GM19238 (cell line): ENCODE measurements around the gene TTC31.

Source experiments
- DNase-seq: peaks from one replicate; pipeline ENCODE4 v3.0.0; 2011; ENCODE audit warnings: low spot score; ENCODE audit not compliant: insufficient read length

Gene TTC31

DNA sequence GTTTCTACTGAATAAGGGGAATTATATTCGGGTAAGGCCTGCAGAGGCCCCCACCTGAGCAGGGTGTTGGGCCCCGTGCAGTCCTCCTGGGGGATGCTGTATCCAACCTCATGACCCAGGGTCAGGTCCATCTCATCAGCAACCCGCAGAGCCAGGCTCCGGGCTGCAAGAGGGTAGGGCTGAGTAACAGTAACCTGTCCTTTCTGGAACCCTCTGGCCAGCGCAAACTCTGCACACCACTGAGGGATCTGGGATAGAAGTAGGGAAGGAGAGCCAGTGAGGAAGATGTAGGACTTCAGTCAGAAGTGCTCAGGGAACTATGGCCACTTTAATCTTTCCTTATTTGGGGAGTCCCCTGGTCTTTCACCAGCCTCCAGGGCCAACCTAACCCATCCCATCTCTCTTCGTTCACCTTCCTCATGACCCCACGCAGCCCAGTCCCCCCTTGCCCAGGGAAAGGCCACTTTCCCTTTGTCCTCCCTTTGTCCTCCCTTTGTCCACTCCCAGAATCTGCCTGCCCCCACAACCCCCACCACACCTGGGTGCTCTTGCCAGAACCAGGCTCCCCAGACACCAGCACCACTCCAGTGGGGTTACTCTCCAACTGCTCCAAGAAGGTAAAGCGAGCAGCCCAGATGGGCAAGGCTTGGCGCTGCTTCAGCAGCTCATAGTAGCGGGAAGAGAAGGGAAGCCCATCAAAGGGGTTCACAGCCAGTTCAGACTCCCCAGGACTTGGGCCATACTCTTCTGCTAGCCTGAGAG lies 42.3 kb downstream of the TTC31 start:
- no peak for DNase-seq

DNA sequence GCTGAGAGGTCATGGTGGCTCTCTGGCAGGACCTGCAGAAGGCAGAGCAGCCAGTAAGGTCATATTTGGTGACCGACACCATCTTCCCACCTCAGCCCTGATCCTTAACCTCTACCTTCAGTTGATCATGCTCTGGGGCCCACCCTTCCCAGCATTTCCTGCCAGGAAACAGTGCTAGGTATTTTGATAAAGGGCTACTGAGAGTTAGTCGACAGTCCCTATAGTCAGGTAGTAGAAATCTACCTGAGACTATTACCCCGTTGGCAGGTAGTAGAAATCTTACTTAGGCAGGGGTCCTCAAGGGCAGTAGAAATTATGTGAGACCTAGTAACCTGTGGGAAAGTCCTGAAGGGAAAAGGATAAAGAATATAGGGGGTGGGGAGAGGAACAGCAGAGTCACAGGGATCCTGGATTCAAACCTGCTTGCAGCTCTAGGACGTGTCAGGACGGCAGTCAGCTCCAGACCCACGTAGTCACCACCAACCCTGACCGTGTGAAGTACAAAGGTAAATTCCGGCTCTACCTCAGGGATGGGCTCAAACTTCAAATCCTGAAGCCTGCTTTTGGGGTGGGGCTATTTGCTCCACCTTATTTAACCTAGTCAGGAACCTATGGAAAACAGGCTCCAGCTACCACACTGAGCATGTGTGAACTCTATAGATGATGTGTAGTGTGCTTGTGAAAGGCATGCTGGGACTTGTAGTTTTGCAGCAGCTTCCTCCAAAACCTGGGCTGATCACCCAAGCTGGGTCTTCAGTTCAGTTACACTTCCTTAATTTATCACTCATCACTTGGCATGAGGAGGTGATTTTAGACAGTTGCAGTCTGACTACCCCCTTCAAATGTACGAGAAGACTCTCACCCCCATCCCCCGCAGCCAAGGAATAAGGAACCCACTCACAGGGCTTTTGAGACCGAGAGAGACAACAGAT lies 43.1 kb downstream of the TTC31 start, which contains the start of gene DQX1:
Gene DQX1, minus strand, starts transcription at position 515 of the 932 bp plus-strand sequence. Its CDS starts 502 bp downstream, at position 13.
- peak; percentile 55 for DNase-seq

DNA sequence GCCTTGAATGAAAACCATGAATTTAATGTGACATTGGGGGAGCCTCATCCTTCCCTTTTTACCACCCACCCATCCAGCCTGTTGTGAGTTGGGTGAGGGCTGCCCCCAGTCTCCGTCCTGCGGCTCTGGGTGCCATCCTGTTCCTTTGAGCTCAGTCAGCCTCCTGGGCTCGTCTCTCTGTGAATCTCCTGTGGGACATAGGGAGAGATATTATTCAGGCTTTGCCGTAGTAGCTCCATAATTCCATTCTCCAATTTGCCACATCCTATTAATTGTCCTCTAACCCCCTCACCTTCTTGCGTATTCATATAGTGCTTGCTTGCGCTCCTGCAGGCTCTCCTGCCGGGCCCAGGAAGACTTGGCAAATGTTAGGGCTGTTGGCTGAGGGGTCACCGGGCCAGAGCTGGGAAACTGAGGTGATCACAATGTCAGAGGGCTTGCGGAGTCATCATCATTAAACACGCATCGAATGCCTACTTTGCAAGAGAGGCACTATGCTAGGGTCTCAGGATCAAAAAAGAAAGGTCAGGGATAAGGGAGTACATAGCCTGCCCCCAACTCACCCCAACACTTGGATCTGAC lies 43.9 kb downstream of the TTC31 start:
- no peak for DNase-seq

DNA sequence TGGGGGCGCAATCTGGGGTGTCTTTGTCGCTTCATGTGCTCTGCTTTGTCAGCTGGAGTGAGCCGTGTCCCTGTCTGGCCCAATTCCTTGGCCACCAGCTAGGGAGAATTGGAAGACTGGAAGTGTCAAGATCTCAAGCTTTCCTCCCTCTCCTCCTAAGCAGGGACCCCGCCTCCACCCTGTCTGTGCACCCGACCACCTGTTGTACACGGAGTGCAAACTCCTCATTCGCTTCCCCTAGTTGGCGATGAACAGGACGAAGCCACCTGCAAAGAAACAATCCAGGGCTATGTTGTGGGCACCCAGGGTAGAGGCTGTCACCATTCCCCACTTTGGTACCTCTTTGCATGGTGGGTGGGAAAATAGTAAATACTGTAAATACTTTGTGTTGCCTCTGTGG lies 44.9 kb downstream of the TTC31 start:
- no peak for DNase-seq

DNA sequence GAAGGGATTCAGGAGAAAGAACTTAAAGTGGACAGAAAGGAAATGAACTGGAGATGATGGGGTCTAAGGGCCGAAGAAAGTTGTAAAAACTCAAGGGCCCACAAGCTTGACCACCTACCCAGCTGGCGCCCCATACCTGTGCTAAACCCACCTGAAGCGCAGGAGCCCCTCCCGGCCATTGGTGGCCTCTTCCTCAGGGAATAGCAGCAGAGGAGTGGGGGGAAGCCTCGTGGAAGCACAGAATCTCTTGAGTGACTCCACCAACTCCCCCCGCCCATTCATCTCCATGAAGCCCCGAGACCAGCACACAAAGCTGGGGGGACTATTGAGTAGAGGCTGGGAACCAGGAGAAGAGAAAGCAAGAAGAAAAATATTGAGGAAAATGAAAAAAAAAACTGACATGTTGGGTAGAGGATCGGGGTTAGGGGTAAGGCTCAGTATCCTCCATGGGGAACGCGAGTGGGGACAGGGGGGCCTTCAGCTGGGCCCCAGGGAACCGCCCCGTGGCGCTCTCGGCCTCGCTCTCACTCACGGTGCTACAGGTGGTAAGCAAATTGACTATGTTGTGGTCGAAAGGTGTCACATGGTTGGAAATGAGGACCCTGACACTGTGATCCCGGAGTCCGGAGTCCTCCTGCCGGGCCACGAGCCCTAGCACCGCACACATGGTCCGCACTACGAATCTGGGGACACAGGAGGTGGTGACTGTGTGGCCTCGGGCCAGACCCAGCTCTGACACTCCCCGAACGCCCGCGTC lies 45.9 kb downstream of the TTC31 start:
- DNase-seq: no peak

DNA sequence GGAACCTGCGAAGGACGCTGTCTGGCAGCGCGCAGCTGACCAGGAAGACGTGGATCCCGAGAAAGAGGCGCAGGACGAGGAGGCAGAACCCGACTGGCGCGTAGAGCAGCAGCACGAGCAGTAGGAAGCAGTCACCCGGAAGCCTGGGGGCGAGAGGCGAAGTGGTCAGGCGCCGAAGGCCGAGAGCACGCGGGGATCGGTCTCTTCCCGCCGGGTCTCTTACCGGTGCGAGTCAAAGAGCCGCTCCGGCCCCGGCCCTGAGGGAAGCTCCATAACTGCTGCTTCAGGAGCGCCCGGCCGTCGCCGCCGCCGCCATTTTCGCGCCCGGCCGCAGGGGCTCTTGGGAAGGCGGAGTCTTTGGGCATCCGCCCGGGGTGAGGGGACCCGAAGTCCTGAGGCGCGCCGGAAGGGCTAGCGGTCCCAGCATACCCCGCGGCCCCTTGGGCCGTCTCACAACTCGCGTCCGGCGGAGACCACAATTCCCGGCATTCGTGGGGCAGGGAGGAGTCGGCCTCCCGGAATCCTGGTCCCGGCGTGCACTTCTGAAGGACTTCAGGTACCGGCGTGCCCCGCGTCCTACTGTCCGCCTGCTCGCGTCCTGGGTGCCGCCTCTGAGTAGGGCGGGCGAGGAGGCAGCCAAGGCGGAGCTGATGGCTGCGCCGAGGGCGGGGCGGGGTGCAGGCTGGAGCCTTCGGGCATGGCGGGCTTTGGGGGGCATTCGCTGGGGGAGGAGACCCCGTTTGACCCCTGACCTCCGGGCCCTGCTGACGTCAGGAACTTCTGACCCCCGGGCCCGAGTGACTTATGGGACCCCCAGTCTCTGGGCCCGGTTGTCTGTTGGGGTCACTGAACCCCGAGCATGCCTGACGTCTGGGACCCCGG lies 46.7 kb downstream of the TTC31 start, which contains the start of the genes AUP1 and HTRA2:
Gene AUP1, minus strand, starts transcription at position 350 of the 882 bp plus-strand sequence. Its CDS starts 77 bp downstream, at position 273.
Gene HTRA2, plus strand, starts transcription at position 577 of the 882 bp plus-strand sequence. Its CDS starts 74 bp downstream, at position 651.
- DNase-seq: peak; percentile 99

DNA sequence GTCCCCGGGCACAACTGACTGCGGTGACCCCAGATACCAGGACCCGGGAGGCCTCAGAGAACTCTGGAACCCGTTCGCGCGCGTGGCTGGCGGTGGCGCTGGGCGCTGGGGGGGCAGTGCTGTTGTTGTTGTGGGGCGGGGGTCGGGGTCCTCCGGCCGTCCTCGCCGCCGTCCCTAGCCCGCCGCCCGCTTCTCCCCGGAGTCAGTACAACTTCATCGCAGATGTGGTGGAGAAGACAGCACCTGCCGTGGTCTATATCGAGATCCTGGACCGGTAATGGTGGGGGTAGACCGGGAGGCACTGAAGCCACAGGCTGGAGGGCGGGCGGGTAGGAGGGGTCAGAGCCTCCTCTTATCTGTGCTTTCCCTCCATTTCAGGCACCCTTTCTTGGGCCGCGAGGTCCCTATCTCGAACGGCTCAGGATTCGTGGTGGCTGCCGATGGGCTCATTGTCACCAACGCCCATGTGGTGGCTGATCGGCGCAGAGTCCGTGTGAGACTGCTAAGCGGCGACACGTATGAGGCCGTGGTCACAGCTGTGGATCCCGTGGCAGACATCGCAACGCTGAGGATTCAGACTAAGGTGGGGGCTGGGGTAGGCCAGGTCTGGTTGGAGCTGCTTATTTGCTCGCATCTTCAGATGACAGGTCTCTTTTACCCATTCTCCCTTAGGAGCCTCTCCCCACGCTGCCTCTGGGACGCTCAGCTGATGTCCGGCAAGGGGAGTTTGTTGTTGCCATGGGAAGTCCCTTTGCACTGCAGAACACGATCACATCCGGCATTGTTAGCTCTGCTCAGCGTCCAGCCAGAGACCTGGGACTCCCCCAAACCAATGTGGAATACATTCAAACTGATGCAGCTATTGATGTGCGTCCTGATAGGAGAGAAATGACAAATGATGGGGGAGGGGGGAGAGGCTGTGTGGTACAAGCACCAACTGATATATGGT lies 47.6 kb downstream of the TTC31 start:
- peak; percentile 72 for DNase-seq

DNA sequence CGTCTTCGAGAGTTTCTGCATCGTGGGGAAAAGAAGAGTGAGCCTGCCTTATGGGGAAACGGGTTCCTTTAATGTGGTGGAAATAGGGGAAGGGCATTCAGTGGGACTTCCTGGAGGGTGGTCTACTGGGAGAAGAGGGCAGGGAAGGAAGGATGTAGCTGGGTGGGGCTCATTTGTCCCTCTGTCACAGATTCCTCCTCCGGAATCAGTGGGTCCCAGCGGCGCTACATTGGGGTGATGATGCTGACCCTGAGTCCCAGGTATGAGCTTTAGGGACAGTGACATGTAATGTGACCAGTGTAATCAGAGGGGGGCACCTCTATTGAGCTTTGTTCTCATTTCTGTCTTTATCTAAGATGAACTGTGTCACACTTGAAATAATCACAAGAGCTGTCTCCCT lies 48.8 kb downstream of the TTC31 start:
- DNase-seq: no peak

DNA sequence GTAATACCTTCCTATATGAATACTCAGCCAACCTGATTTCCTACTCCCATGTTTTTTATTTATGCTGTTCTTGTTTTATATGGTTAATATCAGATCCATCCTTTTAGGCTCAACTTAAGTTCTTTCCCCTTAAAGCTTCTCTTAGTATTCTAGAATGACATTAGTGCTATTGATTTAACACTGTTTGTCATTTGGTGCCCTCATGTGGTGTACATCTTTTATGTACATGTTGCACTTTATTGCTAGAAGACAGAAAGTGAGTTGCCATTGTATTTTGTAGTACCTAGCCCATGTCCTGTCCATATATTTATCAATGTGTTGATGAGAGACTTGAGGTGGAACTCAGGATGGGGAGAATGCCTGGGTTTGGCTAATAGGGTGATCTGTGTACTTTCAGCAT lies 49.3 kb downstream of the TTC31 start:
- no peak for DNase-seq

DNA sequence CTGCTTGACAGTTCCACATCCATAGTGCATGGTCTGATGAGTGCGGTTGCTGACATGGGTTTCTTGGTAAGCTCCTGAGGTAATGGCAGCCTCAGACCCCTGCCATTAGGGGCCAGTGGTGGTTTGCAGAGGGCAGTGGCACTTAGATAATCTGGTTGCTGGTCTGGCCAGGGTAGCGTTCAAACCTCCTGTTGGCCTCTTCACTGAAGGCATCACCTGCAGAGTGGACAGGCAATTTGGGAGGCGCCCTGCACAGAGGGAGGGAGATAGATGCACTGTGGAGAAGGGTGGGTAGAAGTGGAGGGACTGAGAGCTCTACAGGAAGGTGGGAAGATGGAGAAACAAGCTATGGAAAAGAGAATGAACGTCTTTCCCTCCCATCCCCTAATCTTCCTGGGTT lies 50.6 kb downstream of the TTC31 start:
- no peak for DNase-seq

DNA sequence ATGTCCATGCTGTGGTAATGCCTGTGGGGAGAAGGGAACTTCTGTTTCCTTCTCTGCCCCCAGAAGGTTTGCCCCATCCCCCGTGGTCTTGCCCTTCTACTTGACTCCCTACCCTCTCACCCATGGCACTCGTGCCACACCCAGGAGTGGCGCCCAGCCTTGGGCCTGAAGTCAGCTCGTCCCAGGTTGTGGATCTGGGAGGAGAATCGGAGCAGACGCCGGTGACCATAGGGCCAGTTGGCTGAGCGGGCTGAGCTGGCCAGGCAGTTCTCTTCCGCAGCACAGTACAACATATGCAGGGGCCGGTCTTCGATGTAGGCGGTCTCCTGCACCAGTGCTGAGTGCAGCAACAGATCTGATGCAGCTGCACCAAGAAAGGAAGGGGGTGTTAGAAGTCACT lies 51.5 kb downstream of the TTC31 start:
- no peak for DNase-seq

DNA sequence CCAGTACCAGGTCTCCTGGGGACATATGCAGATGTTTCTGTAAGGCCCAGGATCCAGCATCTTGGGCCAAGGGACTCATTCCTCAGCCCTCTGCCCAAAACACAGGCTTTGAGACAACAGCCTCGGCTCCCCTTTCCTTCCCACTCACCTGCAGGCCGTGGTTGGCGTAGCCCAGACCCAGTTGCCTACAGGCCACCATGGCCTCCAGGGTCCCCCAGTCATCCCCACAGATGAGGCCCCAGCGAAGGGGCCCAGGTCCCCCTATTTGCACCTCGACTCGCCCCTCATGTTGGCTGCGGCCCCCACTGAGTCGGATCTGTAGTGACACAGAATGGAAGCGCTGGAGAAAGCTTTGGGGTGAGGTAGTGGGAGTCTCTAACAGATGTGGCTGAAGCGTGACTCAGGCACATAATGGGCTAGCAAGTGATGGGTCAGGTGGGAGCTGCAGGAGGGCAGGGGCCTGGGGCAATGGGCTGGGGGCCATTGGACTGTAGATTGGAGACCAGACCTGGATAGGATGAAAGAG lies 52.6 kb downstream of the TTC31 start:
- DNase-seq: no peak

DNA sequence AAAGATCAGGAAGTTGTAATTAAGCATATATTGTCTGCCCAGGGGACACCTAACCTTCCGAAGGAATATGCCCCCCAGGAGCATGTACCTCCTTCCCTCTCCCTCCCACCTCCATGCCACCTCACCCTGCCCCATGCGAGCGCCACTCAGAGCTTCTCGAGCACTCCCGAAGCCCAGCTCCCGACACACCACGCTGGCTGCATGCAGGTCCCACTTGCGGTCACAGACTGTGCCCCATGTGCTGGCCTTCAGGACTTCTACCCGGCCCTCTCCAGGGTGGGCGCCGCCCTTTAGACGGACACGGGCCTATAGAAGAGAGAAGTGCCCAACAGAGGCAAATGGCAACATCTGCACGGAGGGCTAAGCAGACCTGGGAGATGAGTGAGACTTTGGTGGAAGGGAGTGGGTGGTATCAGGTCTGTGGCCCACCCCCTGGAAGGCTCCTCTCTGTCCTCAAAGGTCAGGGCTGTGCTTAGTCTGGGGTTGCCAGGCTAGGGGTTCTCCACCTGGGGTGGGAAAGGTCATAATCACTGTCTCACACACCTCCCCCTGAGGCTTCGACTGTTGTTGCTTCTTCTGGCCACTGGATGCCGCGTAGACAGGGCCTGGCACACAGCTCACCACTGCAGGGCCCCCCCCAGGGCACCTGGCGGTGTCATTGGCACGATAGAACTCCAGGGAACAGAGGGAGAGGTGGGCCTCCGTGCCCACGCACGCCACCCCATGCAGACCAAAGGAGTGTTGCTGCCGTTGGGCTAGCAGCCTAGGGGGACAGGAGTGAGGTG lies 53.5 kb downstream of the TTC31 start:
- no peak for DNase-seq

DNA sequence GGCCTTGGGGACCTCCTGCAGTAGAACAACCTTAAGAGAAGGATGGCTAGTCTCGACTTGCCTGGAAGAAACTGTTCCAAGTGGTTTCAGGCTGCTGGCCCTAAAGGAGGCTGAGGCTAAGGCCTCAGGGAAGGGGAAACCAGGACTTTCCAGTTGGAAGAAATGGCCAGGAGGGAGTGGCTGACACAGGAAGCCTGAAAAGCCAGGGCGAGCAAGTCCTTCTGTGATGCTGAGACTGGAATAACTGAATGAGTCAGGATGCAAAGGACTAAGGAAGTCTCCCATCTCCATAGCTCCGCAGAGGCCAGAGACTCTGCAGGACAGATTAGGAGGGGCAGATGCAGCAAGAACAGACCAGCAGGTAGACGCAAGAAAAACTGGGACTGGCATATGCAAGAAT lies 54.3 kb downstream of the TTC31 start:
- no peak for DNase-seq

DNA sequence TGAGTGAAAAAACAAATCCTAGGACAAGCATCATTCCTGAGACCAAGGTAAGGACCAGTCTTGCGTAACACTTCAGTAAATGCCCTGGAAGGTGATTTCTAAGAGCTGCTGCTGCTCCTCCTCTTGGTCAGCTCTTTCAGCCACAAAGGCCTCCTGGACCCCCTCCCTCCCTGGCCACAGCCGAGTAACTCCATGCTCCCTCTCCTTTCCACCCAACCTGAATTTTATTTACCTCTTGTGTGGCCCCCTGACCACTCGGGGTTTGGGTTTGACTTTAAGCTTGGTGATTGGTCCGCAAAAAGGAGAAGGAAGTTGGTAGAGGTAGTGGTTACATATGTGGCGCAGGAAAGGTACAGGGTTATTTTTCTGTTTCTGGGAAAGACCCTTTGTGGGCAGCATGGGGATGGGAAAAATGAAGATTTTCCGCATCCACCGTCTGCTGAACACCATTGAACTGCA lies 56.0 kb downstream of the TTC31 start:
- DNase-seq: no peak

DNA sequence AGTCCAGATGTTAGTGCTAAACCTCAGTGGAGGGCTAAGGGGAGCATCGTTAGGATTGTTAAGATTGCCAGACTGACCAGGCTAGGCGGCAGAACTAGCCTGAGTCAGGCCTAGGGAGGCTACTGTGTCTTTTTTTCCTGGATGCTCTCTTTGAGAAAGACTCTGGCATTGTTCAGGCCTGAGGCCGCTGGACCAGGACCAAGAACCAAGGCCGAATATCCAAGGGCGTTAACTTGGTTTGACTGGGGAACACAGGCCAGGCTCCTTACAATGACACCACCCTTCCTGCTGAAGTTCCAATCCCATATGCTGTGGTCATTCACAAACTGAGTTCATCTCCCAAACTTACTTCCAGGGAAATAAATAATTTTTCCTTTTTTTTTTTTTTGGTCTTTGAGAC lies 57.4 kb downstream of the TTC31 start:
- DNase-seq: no peak

DNA sequence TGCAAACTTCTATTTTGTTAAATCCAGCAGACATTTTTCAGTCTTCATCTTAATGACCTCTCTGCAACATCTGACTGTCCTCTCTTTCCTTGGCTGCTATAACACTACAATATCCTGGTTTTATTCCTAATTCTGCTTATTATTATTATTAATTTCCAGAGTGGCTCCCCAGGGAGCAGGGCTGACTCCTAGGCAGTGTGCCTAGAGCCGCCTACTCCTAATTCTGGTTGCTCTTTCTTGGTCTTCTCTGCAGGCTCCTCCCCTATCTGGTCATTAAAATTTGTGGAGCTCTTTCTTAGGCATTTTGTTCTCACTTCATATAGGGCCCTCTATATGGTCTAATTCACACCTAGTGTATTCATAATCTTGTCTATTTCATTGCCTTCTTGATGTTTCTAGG lies 60.1 kb downstream of the TTC31 start:
- no peak for DNase-seq
